SK-N-SH treated with all-trans-retinoic acid at 6 μM for 48 hours (cell line): ENCODE measurements around the gene C12orf75.

Source experiments
- ATAC-seq: fragments of 200-7000 bp; cut with Tn5 transposase; 3 replicates; pipeline ENCODE4 v1.9.1; 2020; ENCODE audit warnings: mild to moderate bottlenecking, moderate library complexity
- ARNTL ChIP-seq: fragments of 450-650 bp; formaldehyde crosslinking; IDR thresholded peaks from 2 replicates; pipeline ENCODE4 v1.5.0; 2020; ENCODE audit warnings: low read depth, mild to moderate bottlenecking, moderate library complexity, borderline replicate concordance
- BACH2 ChIP-seq: fragments of 250-450 bp; sonication (Bioruptor Pico); IDR thresholded peaks from 2 replicates; pipeline ENCODE4 v1.9.0; 2021; ENCODE audit warnings: mild to moderate bottlenecking, borderline replicate concordance
- CSDC2 ChIP-seq: fragments of 250-450 bp; sonication (Bioruptor Pico); IDR thresholded peaks from 2 replicates; pipeline ENCODE4 v1.5.0; 2020; ENCODE audit warnings: mild to moderate bottlenecking, moderate library complexity
- CSRNP3 ChIP-seq: fragments of 250-450 bp; sonication (Bioruptor Pico); IDR thresholded peaks from 2 replicates; pipeline ENCODE4 v1.5.1; 2021; ENCODE audit warnings: mild to moderate bottlenecking, moderate library complexity
- ESRRG ChIP-seq: fragments of 250-450 bp; sonication (Bioruptor Pico); IDR thresholded peaks from 2 replicates; pipeline ENCODE4 v1.6.1; 2021; ENCODE audit warnings: mild to moderate bottlenecking
- ISL1 ChIP-seq: fragments of 250-450 bp; sonication (Bioruptor Pico); IDR thresholded peaks from 2 replicates; pipeline ENCODE4 v2.1.2; 2022; ENCODE audit warnings: mild to moderate bottlenecking, moderate library complexity
- OSR1 ChIP-seq: fragments of 250-450 bp; sonication (Bioruptor Pico); IDR thresholded peaks from 2 replicates; pipeline ENCODE4 v1.8.0; 2022; ENCODE audit warnings: moderate library complexity, mild to moderate bottlenecking, inconsistent platforms
- PATZ1 ChIP-seq: fragments of 250-450 bp; sonication (Bioruptor Pico); IDR thresholded peaks from 2 replicates; pipeline ENCODE4 v1.8.0; 2020; ENCODE audit warnings: mild to moderate bottlenecking, moderate library complexity, borderline replicate concordance
- POU6F1 ChIP-seq: fragments of 250-450 bp; sonication (Bioruptor Pico); IDR thresholded peaks from 2 replicates; pipeline ENCODE4 v1.8.0; 2021; ENCODE audit warnings: low read depth, mild to moderate bottlenecking, moderate library complexity, borderline replicate concordance
- PPARA ChIP-seq: fragments of 250-450 bp; sonication (Bioruptor Pico); IDR thresholded peaks from 2 replicates; pipeline ENCODE4 v1.5.0; 2020; ENCODE audit warnings: mild to moderate bottlenecking, borderline replicate concordance
- RARB ChIP-seq: fragments of 250-450 bp; sonication (Bioruptor Pico); IDR thresholded peaks from 2 replicates; pipeline ENCODE4 v1.8.0; 2021; ENCODE audit warnings: mild to moderate bottlenecking, moderate library complexity
- SNAI2 ChIP-seq: fragments of 250-450 bp; sonication (Bioruptor Pico); IDR thresholded peaks from 2 replicates; pipeline ENCODE4 v1.5.0; 2020; ENCODE audit warnings: mild to moderate bottlenecking, moderate library complexity
- TOX ChIP-seq: fragments of 250-450 bp; sonication (Bioruptor Pico); IDR thresholded peaks from 2 replicates; pipeline ENCODE4 v1.8.0; 2021; ENCODE audit warnings: mild to moderate bottlenecking, moderate library complexity, borderline replicate concordance
- TSHZ2 ChIP-seq: fragments of 250-450 bp; sonication (Bioruptor Pico); IDR thresholded peaks from 2 replicates; pipeline ENCODE4 v1.5.0; 2020; ENCODE audit warnings: mild to moderate bottlenecking, moderate library complexity
- ZFP30 ChIP-seq: fragments of 450-650 bp; formaldehyde crosslinking; IDR thresholded peaks from 2 replicates; pipeline ENCODE4 v1.5.0; 2022; ENCODE audit warnings: mild to moderate bottlenecking, moderate library complexity
- ZNF70 ChIP-seq: fragments of 450-650 bp; formaldehyde crosslinking; IDR thresholded peaks from 2 replicates; pipeline ENCODE4 v1.5.0; 2020; ENCODE audit warnings: mild to moderate bottlenecking, moderate library complexity
- ZNF8 ChIP-seq: fragments of 450-650 bp; formaldehyde crosslinking; IDR thresholded peaks from 2 replicates; pipeline ENCODE4 v1.5.0; 2020; ENCODE audit warnings: mild to moderate bottlenecking, moderate library complexity

C12orf75 gene

GRCh38 chr12:105348142-105348541, 17.7 kb downstream of the C12orf75 start:
- TF ChIP-seq POU6F1 (no peak), ZFP30 (CRISPR knock-in tag) (no peak), ARNTL (CRISPR knock-in tag) (no peak), TSHZ2 (CRISPR knock-in tag) (no peak), CSDC2 (CRISPR knock-in tag) (no peak), PPARA (CRISPR knock-in tag) (no peak)
- ATAC-seq = no peak

- TF ChIP-seq TSHZ2 (CRISPR knock-in tag) (no peak), ISL1 (CRISPR knock-in tag) (no peak), PPARA (CRISPR knock-in tag) (no peak), SNAI2 (CRISPR knock-in tag) (no peak), CSDC2 (CRISPR knock-in tag) (no peak), ZNF8 (CRISPR knock-in tag) (no peak), TOX (CRISPR knock-in tag) (no peak), ZNF70 (CRISPR knock-in tag) (no peak), ZFP30 (CRISPR knock-in tag) (no peak), POU6F1 (no peak), ESRRG (CRISPR knock-in tag) (no peak), CSRNP3 (CRISPR knock-in tag) (no peak), PATZ1 (no peak), OSR1 (CRISPR knock-in tag) (no peak)
- ATAC-seq = no peak
Observed at GRCh38 chr12:105348561-105348960, 18.1 kb downstream of the C12orf75 start.

- ATAC-seq = no peak
- TF ChIP-seq ZNF8 (CRISPR knock-in tag) (no peak), ZNF70 (CRISPR knock-in tag) (no peak), BACH2 (no peak), POU6F1 (no peak), ESRRG (CRISPR knock-in tag) (no peak), CSDC2 (CRISPR knock-in tag) (no peak), PATZ1 (no peak), ARNTL (CRISPR knock-in tag) (no peak), RARB (CRISPR knock-in tag) (no peak), ISL1 (CRISPR knock-in tag) (no peak), TOX (CRISPR knock-in tag) (no peak), CSRNP3 (CRISPR knock-in tag) (no peak)
Observed at GRCh38 chr12:105349138-105349537, 18.6 kb downstream of the C12orf75 start.
